Upper lobe of right lung (tissue), 1 donor: Measurements from ENCODE around the gene C20orf141. TPM values are rescaled to one million over a fixed set of nuclear protein-coding genes. Genes with fewer than 3 reads are reported as not detected.

Experiments
- ATAC-seq: fragments of 200-7000 bp; cut with Tn5 transposase; one replicate; pipeline ENCODE4 v1.9.1; 2020; ENCODE audit warnings: mild to moderate bottlenecking, moderate library complexity
- DNase-seq: peaks from one replicate; pipeline ENCODE4 v3.0.0-alpha.2; 2020
- H3K27ac ChIP-seq: fragments of 200-600 bp; one replicate; pipeline ENCODE4 v1.8.0; 2022
- H3K27me3 ChIP-seq: fragments of 200-600 bp; one replicate; pipeline ENCODE4 v1.8.0; 2022; ENCODE audit warnings: mild to moderate bottlenecking
- H3K36me3 ChIP-seq: fragments of 200-600 bp; one replicate; pipeline ENCODE4 v1.8.0; 2022
- H3K4me1 ChIP-seq: fragments of 200-600 bp; one replicate; pipeline ENCODE4 v1.8.0; 2022
- H3K4me3 ChIP-seq: fragments of 200-600 bp; one replicate; pipeline ENCODE4 v1.8.0; 2022; ENCODE audit warnings: mild to moderate bottlenecking
- H3K9me3 ChIP-seq: fragments of 200-600 bp; one replicate; pipeline ENCODE4 v1.8.0; 2022
- intact Hi-C: fragments of 100-400 bp; cut with DNase I; formaldehyde crosslinking; loops from one replicate; pipeline ENCODE4 v1.11.0; 2022
- total RNA-seq: library from RNA; stranded (reverse); fragmentation: NEBNext Ultra II Directional; extraction: Animal tissue kit (Norgen Biotek cat#: 25700); gene quantifications from one replicate; pipeline ENCODE4 v1.2.1, GENCODE V29; 2021
- TF ChIP-seq, protein P1 (sequence below): fragments of 200-600 bp; IDR thresholded peaks from one replicate; pipeline ENCODE4 v1.8.0; 2022; ENCODE audit warnings: antibody characterized with exemption
- donor health status: DM: no; HTN: yes; CAD: no; lungs with severe emphysema.

C20orf141 gene
- total RNA-seq, 1 donor from 2014 or later, result not detected

DNA sequence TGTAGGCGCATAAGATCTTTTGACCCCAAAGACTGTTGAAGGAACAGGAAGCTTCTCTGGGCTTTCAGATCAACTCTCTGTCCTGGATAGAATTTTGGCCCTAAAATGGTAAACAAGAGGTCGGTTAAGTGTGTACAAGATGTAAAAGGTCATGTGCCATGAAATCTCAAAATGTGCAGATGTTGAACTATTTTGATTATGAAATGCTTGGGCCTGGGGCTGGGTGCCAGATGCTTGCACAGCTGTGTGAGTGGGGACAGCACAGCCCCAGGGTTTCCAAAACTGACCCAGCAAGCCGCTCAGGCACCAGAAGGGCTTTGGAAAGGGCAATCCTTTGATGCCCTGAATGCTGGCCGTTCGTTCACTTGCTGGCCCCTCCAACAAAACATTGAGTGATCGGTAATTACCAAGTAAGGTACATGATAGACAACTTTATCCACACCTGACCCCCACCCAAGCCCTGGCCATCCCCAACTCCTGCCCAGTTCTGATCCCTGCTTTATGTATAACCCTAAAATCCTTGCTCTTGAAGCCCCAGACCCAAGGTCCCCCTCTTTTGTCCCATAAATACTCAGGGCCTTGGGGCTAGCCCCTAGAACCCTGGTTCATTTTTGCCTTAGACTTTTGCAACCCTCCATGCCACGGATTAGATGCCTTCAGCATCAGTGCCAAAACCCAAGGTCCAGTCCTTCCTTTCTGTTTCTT, 3.3 kb downstream of the C20orf141 start:
- TF ChIP-seq, protein P1, sequence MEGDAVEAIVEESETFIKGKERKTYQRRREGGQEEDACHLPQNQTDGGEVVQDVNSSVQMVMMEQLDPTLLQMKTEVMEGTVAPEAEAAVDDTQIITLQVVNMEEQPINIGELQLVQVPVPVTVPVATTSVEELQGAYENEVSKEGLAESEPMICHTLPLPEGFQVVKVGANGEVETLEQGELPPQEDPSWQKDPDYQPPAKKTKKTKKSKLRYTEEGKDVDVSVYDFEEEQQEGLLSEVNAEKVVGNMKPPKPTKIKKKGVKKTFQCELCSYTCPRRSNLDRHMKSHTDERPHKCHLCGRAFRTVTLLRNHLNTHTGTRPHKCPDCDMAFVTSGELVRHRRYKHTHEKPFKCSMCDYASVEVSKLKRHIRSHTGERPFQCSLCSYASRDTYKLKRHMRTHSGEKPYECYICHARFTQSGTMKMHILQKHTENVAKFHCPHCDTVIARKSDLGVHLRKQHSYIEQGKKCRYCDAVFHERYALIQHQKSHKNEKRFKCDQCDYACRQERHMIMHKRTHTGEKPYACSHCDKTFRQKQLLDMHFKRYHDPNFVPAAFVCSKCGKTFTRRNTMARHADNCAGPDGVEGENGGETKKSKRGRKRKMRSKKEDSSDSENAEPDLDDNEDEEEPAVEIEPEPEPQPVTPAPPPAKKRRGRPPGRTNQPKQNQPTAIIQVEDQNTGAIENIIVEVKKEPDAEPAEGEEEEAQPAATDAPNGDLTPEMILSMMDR, result no peak
- H3K27me3 ChIP-seq, result peaks cover 36% of the 10 kb centered on the region
- no peak overlapping the region for H3K27ac ChIP-seq
- H3K4me3 ChIP-seq, result no peak overlapping the region
- DNase-seq (no peak), ATAC-seq (no peak)
- intact Hi-C loops, result no loop called here
- H3K9me3 ChIP-seq, result no peaks in the 10 kb centered on the region
- H3K4me1 ChIP-seq, result no peaks in the 10 kb centered on the region
- H3K36me3 ChIP-seq, result no peaks in the 10 kb centered on the region

DNA sequence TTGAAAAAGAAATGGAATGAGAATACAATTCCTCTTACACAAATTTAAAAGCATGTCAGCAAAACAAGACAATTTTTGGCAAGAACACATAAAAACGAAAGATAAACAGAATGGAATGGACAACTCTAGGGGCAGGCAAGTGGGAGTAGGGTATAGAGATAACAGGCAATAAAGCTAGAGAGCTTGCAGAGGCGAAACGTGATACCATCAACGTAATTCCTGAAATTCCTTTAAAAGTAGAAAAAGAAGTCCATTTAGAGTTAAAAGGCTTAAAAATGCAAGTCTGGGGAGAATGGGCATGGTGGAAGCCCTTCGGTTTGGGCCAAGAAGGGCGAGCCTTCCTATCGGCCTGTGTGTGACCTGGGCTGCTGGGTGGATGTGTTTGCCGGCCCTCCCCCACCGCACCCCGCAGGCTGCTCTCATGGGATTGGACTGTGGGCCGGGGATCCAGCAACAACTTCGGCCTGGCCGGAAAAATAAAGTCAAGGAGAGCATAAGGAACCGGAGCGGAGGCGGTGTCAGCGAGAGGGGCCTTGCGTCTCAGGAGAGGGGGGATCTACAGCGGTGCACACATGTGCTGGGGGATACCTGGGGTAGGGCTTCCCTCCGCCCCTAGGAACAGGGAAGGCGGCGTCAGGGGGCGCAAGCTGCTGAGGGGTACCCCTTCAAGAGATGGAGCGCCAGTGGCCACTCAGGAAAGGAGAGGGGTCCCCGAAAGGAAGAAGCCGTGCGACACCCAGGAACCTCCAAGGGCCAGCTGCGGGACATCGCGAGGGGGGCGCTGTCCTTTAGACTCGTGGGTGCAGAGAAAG, 5.5 kb downstream of the C20orf141 start:
- peak; percentile 48 for DNase-seq
- peak; percentile 15 for ATAC-seq
- no peak overlapping the region for H3K4me3 ChIP-seq

DNA sequence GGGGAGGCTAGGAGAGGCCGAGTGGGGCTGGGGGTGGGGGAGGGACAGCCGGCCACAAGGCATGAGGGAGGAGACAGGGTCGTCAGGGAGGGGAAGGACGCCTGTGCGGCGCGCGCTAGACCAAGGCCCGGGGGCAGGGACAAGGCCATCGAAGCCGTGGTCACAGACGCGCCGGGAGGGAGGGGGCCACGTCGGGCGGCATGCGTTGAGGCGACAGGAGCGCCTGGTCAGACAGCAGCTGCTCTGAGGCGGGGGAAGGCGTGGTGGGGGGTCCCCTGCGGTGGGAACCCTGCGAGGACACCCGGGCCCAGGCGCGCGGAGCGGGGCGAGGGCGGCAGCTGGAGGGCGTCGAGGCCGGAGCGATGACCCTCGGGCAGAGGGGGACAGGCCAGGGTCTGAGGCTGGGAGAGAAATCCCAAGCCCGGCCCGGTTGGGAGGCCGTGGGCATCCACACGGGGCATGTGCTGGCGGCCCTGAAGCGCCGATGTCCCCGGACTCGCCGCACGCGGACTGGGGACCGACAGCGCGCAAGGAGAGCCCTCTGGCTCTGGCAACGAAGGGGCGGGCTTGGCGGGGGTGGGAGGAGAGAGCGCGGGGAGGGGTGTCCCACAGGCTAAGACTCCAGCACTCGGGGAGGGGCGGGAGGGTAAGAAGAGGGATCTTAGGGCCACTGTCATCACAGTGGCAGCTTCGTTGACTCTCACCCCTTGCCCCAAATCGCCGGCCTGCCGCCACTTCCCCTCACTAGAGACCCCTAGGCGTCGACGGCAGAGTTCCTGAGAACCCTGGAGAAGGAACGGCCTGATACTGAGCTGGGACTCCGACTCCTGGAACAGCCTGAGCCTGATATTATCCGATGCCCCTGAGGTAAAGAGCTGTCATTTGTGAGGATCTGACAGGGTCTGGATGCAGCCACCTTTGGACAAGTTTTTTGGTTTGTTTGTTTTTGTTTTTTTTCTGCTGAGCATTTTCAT, 6.4 kb downstream of the C20orf141 start:
- TF ChIP-seq, protein P1, result no peak
- Histone ChIP-seq H3K27ac (no peak overlapping the region), H3K27me3 (peaks cover 41% of the 10 kb centered on the region), H3K9me3 (no peaks in the 10 kb centered on the region), H3K4me1 (no peaks in the 10 kb centered on the region), H3K36me3 (no peaks in the 10 kb centered on the region), H3K4me3 (no peak overlapping the region)
- peak; percentile 32 for ATAC-seq
- DNase-seq, result peak; percentile 61
- intact Hi-C loops, result no loop called here

More for the DNA sequence above, 5.5 kb downstream of the C20orf141 start:
- intact Hi-C loops, result no loop called here
- Histone ChIP-seq H3K9me3 (no peaks in the 10 kb centered on the region), H3K4me1 (no peaks in the 10 kb centered on the region), H3K27ac (no peak overlapping the region), H3K27me3 (peaks cover 36% of the 10 kb centered on the region), H3K36me3 (no peaks in the 10 kb centered on the region)
- TF ChIP-seq, protein P1, result no peak

DNA sequence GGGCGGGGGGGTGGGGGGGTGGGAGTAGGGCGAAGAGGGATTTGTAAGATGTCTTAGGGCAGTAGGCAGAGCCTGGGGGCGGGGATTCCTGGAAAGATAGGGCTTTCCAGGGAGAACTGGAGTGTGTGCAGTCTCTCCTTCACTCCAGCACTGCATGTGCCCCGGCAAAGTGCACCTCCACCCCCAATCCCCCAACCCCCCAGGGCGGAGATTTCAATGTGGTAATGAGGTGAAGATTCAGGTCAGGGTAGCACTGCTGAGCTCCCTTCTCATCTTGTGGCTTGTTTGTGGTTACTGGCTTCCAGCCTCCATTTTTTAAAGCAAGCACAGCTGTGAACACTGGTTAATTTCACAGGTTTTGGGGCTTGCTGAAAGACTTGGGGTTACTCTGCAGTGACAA, 7.3 kb downstream of the C20orf141 start:
- TF ChIP-seq, protein P1, result no peak
- no peaks in the 10 kb centered on the region for H3K9me3 ChIP-seq
- ATAC-seq, result peak; percentile 20
- no peak overlapping the region for H3K4me3 ChIP-seq
- H3K4me1 ChIP-seq, result no peaks in the 10 kb centered on the region
- peaks cover 50% of the 10 kb centered on the region for H3K27me3 ChIP-seq
- no peaks in the 10 kb centered on the region for H3K36me3 ChIP-seq
- intact Hi-C loops, result no loop called here
- no peak for DNase-seq
- no peak overlapping the region for H3K27ac ChIP-seq

DNA sequence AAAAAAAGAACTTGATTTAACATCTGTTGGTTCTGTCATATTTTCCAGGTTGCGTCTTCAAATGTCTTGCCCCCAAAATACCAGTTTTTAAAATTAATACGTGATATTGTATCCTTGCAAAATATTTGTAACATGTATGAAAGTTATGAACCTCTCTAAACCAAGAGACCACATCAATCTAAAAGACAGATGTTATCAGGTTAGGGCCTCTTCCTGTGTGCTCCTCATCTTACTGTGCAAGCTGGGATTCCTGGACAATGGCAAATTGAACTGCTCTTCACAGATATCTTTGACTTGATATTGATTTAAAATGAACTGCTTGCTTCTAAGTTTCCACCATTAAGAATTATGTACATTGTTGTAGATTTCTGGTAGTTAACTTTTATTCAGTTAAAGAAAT, 11.0 kb downstream of the C20orf141 start:
- no peak for ATAC-seq
- no peak overlapping the region for H3K4me3 ChIP-seq
- H3K36me3 ChIP-seq, result no peaks in the 10 kb centered on the region
- H3K27ac ChIP-seq, result no peak overlapping the region
- intact Hi-C loops, result no loop called here
- H3K27me3 ChIP-seq, result peaks cover 34% of the 10 kb centered on the region
- no peaks in the 10 kb centered on the region for H3K4me1 ChIP-seq
- no peaks in the 10 kb centered on the region for H3K9me3 ChIP-seq
- TF ChIP-seq, protein P1, result no peak
- no peak for DNase-seq
